PC-9 (cell line): ENCODE results near the gene RGS19.

Experiments
- CTCF ChIP-seq: fragments of 200-600 bp; sonication (generic); conservative IDR thresholded peaks from 2 replicates; pipeline ENCODE4 v1.6.1; 2017; ENCODE audit warnings: mixed run types, antibody characterized with exemption, mild to moderate bottlenecking, moderate library complexity
- EZH2 ChIP-seq: fragments of 200-600 bp; sonication (generic); IDR thresholded peaks from 2 replicates; pipeline ENCODE4 v1.8.0; 2017; ENCODE audit warnings: antibody characterized with exemption, low read depth

- no peak for TF ChIP-seq CTCF
- TF ChIP-seq EZH2 = no peak
These were observed 14.0 kb downstream of the RGS19 start for GRCh38 chr20:64065062-64065973.
